Mesothelial cell of epicardium (in vitro differentiated cells): ENCODE measurements around the gene GGACT. TPM values are rescaled to one million over a fixed set of nuclear protein-coding genes. Genes with fewer than 3 reads are reported as not detected.
"Not testable (repeated sequence)": the region's sequence is repeated elsewhere in the genome, so short reads cannot be mapped to it uniquely, and the experiment has no call there.

Source experiments
- DNase-seq, 2 experiments: peaks; one replicate each; pipeline ENCODE4 v3.0.0; 2021; ENCODE audit warnings: low spot score in 2 of 2; ENCODE audit not compliant: unreplicated experiment in 2 of 2
- H3K27ac Mint-ChIP-seq: 2 replicates; pipeline ENCODE4 v1.8.0; 2021; ENCODE audit warnings: mixed read lengths
- H3K27me3 Mint-ChIP-seq: 2 replicates; pipeline ENCODE4 v1.8.0; 2021; ENCODE audit warnings: low read depth, mixed read lengths
- H3K36me3 Mint-ChIP-seq: 2 replicates; pipeline ENCODE4 v1.8.0; 2021; ENCODE audit warnings: mixed read lengths
- H3K4me1 Mint-ChIP-seq: 2 replicates; pipeline ENCODE4 v1.8.0; 2021; ENCODE audit warnings: mixed read lengths
- H3K4me3 Mint-ChIP-seq: 2 replicates; pipeline ENCODE4 v1.8.0; 2021; ENCODE audit warnings: mild to moderate bottlenecking, moderate library complexity, mixed read lengths
- H3K9me3 Mint-ChIP-seq: 2 replicates; pipeline ENCODE4 v1.8.0; 2021; ENCODE audit warnings: mixed read lengths
- CTCF ChIP-seq: fragments of 200-600 bp; sonication (generic); IDR thresholded peaks from one replicate; pipeline ENCODE4 v1.5.0; 2021; ENCODE audit warnings: antibody characterized with exemption; ENCODE audit not compliant: unreplicated experiment
- total RNA-seq: library from RNA; stranded (reverse); gene quantifications from 3 replicates; pipeline ENCODE4 v1.2.1, GENCODE V29; 2021

The GGACT gene
- total RNA-seq, 1 donor from 2014 or later = 6.6 TPM

GRCh38 chr13:100527644-100528043 is 60.9 kb downstream of the GGACT start:
- no peak overlapping the region for H3K27ac Mint-ChIP-seq
- H3K27me3 Mint-ChIP-seq = no peaks in the 10 kb centered on the region
- TF ChIP-seq CTCF = no peak
- DNase-seq = no peak
- H3K4me3 Mint-ChIP-seq = no peak overlapping the region
- H3K9me3 Mint-ChIP-seq = no peaks in the 10 kb centered on the region
- H3K4me1 Mint-ChIP-seq = peaks cover 6% of the 10 kb centered on the region
- peaks cover 20% of the 10 kb centered on the region for H3K36me3 Mint-ChIP-seq

- no peak for DNase-seq
- Mint-ChIP-seq H3K27ac (no peak overlapping the region), H3K4me3 (no peak overlapping the region), H3K9me3 (no peaks in the 10 kb centered on the region), H3K36me3 (peaks cover 17% of the 10 kb centered on the region), H3K4me1 (peaks cover 8% of the 10 kb centered on the region), H3K27me3 (no peaks in the 10 kb centered on the region)
- TF ChIP-seq CTCF = no peak
These were observed 62.1 kb downstream of the GGACT start for GRCh38 chr13:100526318-100527000.

- DNase-seq = no peak
- H3K4me1 Mint-ChIP-seq = peaks cover 8% of the 10 kb centered on the region
- no peak for TF ChIP-seq CTCF
These were observed 62.9 kb downstream of the GGACT start for GRCh38 chr13:100525453-100526317.

GRCh38 chr13:100524688-100525087 is 63.9 kb downstream of the GGACT start:
- not testable (repeated sequence) for H3K4me3 Mint-ChIP-seq, H3K4me1 Mint-ChIP-seq, DNase-seq, H3K9me3 Mint-ChIP-seq, H3K27ac Mint-ChIP-seq, H3K27me3 Mint-ChIP-seq
- peaks cover 17% of the 10 kb centered on the region for H3K36me3 Mint-ChIP-seq

More at GRCh38 chr13:100525453-100526317, 62.9 kb downstream of the GGACT start:
- H3K27ac Mint-ChIP-seq = no peak overlapping the region
- H3K27me3 Mint-ChIP-seq = no peaks in the 10 kb centered on the region
- no peak overlapping the region for H3K4me3 Mint-ChIP-seq
- H3K9me3 Mint-ChIP-seq = no peaks in the 10 kb centered on the region
- H3K36me3 Mint-ChIP-seq = peaks cover 17% of the 10 kb centered on the region

- no peak overlapping the region for H3K27ac Mint-ChIP-seq
These were observed 64.6 kb downstream of the GGACT start for GRCh38 chr13:100523981-100524386.

More at GRCh38 chr13:100523981-100524386, 64.6 kb downstream of the GGACT start:
- no peaks in the 10 kb centered on the region for H3K9me3 Mint-ChIP-seq
- peaks cover 8% of the 10 kb centered on the region for H3K4me1 Mint-ChIP-seq
- DNase-seq = no peak
- H3K36me3 Mint-ChIP-seq = peaks cover 14% of the 10 kb centered on the region
- TF ChIP-seq CTCF = no peak
- no peak overlapping the region for H3K4me3 Mint-ChIP-seq
- no peaks in the 10 kb centered on the region for H3K27me3 Mint-ChIP-seq
